GM18951 (cell line): ENCODE results near the gene DNAJC12.

Experiments
- POLR2A ChIP-seq: IDR thresholded peaks from 4 replicates; pipeline ENCODE4 v1.6.1; 2011; ENCODE audit warnings: mild to moderate bottlenecking; ENCODE audit not compliant: insufficient read length, insufficient read depth; ENCODE audit errors: extremely low read depth
- in situ Hi-C: fragments of 300-500 bp; cut with MboI; formaldehyde crosslinking; loops from one replicate; pipeline ENCODE4 v1.12.0; 2022; ENCODE audit warnings: low sequenced_read_pairs, mixed read lengths, inconsistent platforms; ENCODE audit not compliant: unreplicated experiment

Gene DNAJC12

DNA sequence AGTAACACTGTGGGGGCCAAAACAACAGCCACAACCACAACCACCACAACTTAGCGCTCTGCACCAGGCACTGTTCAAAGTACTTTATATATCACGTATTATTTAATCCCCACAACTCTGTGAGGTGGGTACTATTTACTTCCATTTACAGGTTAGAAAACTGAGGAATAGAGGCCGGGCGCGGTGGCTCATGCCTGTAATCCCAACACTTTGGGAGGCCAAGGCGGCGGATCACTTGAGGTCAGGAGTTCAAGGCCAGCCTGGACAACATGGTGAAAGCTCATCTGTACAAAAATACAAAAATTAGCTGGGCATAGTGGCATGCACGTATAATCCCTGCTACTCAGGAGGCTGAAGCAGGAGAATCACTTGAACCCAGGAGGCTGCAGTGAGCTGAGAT lies 3.6 kb downstream of the DNAJC12 start:
- in situ Hi-C loops: no loop called here

DNA sequence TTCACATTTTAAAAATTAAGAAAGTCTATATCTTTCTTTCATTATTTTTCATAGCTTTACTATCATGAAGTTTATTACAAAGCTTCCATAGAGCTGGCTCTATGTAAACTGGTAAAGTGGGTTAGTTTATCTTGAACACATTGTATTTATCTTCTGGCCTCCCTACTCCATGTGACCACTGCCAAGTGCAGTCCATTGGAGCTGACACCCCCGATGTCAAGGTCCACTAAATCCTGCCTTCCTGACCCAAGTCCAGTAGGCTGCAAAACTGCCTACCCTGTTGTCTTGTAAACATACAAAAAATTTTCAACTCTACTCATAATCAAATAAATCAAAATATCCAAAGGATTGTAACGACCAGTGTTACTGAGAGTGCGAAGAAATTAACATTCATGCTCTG lies 10.2 kb downstream of the DNAJC12 start:
- in situ Hi-C loops: no loop called here
- TF ChIP-seq POLR2A: no peak

More for the DNA sequence above, 3.6 kb downstream of the DNAJC12 start:
- no peak for TF ChIP-seq POLR2A

DNA sequence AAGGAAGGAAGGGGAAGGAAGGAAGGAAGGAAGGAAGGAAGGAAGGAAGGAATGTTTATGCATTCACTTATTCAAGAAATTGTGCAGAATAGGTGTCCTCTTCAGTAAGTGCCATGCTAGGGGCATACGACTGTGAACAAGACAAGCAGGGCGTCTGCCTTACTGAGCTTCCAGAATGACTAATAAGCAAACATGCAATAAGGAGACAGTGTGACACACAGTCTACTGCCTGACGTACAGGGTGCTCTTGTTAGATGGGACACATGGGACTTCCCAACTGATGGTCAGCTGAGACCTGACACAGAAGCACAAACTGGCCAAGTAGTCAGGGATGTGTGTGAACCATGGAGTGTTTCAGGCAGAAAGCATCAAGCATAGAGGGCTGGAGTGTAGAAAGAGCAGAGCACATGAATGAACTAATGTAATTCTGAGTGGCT lies 18.2 kb downstream of the DNAJC12 start:
- no peak for TF ChIP-seq POLR2A
- in situ Hi-C loops: no loop called here

DNA sequence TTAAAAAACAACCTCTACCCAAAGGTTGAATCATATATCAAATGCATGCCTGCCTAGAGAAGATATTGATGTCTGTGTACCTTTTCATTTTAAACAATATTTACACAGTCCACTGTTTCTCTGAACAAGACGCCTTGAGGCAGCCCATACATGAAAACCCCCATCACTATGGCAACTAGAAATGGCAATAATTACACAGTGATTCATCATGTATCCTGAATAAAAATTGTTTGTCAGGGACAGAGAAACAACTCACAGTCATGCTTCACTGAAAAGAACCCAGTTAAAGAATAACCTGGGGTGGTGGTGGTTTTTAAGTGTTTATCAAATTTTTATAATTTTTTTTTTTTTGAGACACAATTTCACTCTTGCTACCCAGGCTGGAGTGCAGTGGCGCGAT lies 19.7 kb downstream of the DNAJC12 start:
- in situ Hi-C loops: no loop called here
- TF ChIP-seq POLR2A: no peak

DNA sequence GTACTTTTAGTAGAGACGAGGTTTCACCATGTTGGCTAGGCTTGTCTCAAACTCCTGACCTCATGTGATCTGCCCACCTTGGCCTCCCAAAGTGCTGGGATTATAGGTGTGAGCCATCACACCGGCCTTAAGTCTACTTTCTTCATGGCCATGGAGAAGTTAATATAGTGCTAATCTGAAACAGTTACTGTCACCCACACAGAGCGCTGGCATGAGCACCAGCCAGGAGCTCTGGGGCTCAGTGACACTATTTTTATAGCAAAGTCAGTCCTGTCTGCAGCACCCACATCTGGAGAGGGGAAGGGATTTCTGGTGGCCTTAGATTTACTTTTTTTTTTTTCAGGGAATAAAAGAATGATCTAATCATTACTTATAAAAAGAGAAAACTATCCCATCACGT lies 21.3 kb downstream of the DNAJC12 start:
- in situ Hi-C loops: no loop called here
- no peak for TF ChIP-seq POLR2A

DNA sequence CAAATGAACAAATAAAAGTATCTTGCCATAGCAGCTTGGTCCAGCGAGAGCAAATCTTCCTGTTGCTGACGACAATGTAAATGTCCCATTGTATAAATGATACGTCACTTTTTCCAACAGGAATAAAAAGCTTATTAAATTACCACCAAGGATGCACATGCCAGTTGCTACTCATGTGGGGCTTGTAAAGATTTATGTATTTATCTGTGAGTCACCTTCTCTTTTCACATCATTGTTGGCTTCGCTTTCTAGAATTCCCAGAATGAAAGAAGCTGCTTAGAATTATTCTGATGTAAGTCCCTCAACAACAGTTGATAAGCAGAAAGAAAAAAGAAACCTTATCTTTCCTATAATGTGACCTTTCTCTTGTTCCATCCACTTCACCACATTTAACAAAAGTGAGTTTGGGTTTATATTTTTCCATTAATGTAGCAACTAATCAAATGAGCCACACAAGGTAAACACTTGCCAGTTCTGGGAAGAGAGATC lies 22.4 kb downstream of the DNAJC12 start:
- TF ChIP-seq POLR2A: no peak
- in situ Hi-C loops: no loop called here

DNA sequence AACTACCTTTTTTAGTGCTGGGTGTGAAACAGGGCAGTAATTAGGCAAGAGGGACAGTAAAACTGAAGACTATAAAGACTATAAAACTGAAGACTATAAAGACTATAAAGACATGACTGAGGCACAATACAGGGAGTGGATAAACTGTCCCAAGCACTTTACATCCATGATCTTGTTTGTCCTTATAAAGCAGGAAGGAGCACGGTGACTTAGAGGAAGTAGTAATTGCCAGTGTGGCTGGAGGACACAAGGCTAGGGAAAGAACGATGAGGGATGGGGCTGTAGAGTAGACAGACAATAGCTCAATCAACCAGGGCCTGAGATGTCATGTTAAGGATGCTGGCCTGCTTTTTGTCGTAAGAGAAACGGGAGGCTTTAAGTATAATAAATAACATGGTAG lies 26.0 kb downstream of the DNAJC12 start:
- TF ChIP-seq POLR2A: no peak
- in situ Hi-C loops: no loop called here

DNA sequence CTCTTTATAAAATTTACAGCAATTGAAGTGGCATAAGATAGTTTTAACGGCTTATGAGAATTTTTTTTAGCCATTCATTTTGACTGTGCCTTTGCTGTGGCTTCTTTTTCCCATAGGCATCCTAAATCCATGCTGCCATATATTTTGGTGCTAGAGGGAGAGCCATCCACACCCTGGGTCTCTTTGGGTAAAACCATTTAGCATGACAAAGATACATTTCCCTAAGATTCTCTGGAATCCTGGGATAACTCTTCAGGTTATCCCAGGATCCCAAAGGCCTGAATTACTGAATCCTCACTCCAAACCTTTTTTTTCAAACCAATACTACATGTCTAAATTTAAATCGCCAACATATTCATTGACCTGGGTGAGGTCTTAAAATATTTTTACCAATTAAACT lies 28.9 kb downstream of the DNAJC12 start:
- no peak for TF ChIP-seq POLR2A
- in situ Hi-C loops: no loop called here

DNA sequence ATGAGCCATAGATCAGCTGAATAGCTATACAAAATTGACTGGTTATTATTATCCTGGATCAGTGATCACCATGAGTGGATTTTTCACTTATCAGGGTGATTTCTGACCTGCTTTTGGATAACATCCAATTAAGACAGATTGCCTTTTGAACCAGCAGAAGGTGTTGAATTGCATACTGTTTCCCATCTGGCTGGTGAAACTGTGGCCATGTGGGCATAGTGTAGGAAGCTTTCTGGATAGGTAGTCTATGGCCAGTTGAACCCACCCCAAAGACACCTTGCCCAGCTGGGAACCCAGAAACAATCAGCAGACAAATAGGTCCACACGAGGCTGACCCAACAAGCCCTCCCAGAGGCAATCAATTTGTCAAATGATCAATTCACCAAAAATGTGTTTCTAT lies 29.3 kb downstream of the DNAJC12 start:
- no peak for TF ChIP-seq POLR2A

DNA sequence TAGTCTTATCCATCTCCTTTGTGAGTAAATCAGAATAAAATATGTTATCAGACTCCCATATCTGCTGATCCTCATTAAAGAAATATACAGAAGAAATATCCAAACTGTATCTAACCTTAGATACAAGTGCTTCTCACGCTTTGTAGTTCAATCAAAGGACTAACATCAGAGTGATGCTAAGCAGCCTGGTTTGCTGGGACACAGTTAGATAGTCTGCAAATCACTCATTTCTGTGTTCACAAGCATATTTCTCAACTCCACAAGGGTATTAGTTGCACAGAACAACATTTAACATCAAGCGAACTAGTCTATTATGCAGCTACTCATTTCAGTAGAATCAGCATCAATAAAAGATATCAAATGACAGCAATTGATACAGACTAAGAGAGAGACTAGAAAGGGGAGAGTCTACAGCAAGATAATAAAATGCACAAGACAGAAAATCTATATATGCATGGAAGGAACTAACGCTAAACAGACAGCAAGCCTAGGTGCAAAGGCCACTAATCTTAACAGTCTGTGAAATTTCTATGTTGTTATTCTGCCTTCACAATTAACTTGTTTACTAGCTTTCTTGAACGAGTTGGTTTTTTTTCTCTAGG lies 30.0 kb downstream of the DNAJC12 start:
- in situ Hi-C loops: no loop called here
- no peak for TF ChIP-seq POLR2A

More for the DNA sequence above, 29.3 kb downstream of the DNAJC12 start:
- in situ Hi-C loops: no loop called here

DNA sequence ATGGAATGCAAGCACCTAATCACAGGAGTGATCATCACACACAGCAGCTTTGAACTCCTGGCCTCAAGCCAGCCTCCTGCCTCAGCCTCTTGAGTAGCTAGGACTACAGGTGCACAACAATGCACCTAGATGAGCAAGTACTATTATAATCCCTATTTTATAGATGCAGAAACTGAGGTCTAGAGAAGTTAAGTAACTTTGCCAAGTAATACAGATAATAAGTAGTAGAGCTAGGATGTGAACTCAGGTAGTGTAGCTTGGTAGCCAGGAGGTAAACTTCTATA lies 33.7 kb downstream of the DNAJC12 start:
- TF ChIP-seq POLR2A: no peak
- in situ Hi-C loops: no loop called here

DNA sequence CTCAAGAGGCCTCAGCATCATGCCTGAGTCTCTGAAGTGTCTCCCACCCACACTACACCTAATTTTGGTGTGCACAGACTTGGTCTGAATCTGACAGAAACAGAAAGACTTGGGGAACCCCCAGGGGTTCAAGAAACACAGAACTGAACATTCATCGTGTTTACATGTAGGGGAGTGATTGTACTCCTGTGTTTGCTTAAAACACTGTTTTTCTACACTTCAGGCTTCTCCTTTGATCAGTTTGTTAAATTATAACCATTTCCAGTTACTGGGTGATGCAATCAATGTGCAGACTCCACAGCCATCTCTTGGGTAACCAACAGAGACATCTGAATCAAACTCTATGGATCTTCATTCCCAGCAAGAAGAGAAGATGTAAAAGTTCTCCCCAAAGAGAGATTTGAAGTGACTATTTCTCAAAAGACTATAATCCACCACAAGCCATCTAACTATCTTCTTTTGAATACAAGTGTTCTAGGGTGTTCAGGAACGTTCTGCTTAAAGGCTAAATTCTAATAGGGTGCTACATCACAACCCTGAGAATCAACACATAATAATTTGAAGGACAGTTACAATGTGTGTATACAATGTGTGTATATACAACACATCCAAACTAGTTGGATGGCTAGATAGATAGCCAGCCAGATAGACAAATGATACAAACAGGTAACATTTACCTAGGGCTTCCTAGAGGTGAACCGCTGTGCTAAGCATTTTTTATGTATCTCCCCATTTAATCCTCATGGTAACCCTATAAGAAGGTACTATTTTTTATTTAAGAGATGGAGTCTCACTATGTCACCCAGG lies 34.2 kb downstream of the DNAJC12 start:
- TF ChIP-seq POLR2A: no peak
- in situ Hi-C loops: no loop called here

DNA sequence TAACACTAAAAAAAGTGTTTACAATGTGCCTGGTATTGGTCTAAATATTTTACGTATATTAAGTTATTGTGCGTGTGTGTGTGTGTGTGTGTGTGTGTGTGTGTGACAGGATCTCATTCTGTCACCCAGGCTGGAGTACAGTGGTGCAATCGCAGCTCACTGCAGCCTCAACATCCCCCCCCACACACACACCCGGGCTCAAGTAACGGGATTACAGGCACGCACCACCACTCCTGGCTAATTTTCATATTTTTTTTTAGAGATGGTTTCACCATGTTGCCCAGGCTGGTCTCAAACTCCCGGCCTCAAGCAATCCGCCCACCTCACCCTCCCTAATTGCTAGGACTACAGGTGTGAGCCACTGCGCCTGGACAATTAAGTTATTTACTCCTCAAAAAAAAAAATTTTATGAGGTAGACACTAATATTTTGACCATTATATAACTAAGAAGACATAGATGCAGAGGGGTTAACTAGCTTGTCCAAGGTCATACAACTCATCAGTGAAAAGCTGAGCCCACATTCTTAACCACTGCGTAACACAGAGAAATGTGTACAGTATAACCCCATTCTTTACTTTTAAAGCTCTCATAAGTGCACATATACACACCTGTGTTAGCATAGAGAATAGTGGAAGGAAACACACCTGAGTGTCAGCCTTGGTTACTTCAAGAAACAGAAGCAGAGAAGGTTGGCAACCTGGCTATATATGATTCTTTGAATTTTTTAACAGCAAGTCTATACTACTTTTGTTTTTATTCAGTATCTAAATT lies 35.0 kb downstream of the DNAJC12 start:
- no peak for TF ChIP-seq POLR2A
- in situ Hi-C loops: no loop called here

DNA sequence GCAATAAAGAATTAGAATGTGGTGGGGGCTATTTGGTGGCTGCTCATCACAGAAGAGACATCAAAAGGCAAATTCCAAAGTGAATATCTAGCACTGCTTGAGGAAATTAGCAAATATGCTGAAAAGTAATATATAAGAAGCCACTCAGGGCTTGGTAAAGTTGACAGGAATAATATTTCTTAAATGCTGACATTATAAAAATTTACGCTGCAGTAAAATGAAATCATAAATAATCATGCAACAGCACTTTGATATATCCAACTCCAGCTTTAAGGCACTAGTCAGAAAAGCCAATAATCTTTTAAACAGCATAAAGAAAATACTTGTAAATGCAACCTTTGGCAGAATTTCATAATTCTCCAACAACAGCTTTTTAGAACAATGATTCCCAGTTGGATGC lies 36.9 kb downstream of the DNAJC12 start:
- no peak for TF ChIP-seq POLR2A
- in situ Hi-C loops: no loop called here

DNA sequence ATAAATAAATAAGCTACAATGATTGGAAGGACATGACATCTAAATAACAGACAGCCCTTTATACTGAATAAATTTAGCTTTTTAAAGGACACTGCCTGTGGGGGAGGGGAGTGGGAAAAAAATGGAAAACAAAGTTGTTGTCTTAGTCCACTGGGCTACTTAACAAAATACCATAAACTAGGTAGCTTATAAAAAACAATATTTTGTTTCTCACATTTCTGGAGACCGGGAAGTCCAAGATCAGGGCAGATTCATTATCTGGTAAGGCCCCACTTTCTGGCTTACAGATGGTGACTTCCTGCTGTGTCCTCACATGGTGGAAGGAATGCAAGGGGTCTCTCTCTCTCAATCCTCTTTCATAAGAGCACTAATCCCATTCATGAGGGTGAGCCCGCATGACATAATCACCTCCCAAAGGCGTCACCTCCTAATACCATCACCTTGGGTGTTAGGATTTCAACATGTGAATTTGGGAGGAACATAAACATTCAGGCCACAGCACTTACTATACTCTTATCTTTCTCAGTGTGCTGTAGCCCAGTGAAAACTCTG lies 43.0 kb downstream of the DNAJC12 start:
- in situ Hi-C loops: no loop called here
- no peak for TF ChIP-seq POLR2A
